ENCODE results near the gene TTC5.

The TTC5 gene

GRCh38 chr14:20332431-20332787, 26.7 kb upstream of the TTC5 start:
- Histone ChIP-seq H3K9me3 (ENCODE audit: insufficient read depth, low read depth, low read length) (no peaks in the 10 kb centered on the region), H3K79me2 (ENCODE audit: insufficient read depth, low read length) (peaks cover 54% of the 10 kb centered on the region), H3K4me1 (ENCODE audit: insufficient read depth, low read length, poor library complexity, severe bottlenecking) (peaks cover 38% of the 10 kb centered on the region), H3K9me2 (replicated peaks; ENCODE audit: low read depth, low read length) (no peaks in the 10 kb centered on the region), H3K36me3 (ENCODE audit: insufficient read depth, low read length) (no peaks in the 10 kb centered on the region), H3K9ac (ENCODE audit: low read depth, low read length, poor library complexity, severe bottlenecking) (peak overlapping the region; percentile 76), H4K20me1 (ENCODE audit: insufficient read depth, low read length, poor library complexity, severe bottlenecking) (peaks cover 37% of the 10 kb centered on the region), H3F3A (ENCODE audit: low read depth) (peaks cover 15% of the 10 kb centered on the region; the same call in 1 of the 2 replicates), H3K4me3 (ENCODE audit: low read length, poor library complexity, severe bottlenecking) (peak overlapping the region; percentile 87), H3K27me3 (ENCODE audit: insufficient read depth, low read length, poor library complexity, severe bottlenecking) (no peaks in the 10 kb centered on the region), H3K4me2 (ENCODE audit: low read depth, low read length, poor library complexity, severe bottlenecking) (peak overlapping the region; percentile 88), H2AFZ (ENCODE audit: low read length) (peak overlapping the region; percentile 86; the same call in 1 of the 2 replicates)
- TF ChIP-seq EZH2phosphoT487 (IDR thresholded peaks at IDR 0.05; ENCODE audit: borderline replicate concordance) = no peak
- no peak for TF ChIP-seq CTCF (conservative IDR thresholded peaks at IDR 0.05; ENCODE audit: low read length)

DNA sequence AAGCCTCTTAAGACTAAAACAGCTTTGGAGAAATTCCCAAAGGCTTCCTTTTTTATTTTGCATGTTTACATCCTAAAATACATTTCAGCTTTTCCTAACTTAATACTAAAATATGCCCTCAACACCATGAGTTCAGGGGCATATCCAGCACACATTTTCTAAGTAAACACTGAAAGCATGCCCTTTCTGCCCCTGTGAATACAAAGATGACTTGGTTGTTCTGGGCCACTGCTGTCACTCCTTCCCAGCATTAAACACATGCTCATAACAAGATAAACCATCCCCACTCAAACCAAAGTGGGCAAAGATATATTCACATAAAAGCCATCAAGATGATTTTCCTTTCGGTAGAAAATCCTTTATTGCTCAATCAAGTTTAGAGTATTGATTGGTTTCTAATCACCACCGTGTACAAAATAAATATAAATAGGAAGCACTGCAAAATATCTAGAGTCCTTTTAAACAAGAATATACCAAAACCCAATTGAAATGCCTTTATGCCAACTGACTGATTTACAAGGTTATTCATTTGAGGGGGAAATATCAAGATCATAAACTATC, 25.4 kb upstream of the TTC5 start:
- Histone ChIP-seq H2AFZ (ENCODE audit: low read length) (no peak overlapping the region), H4K20me1 (ENCODE audit: insufficient read depth, low read length, poor library complexity, severe bottlenecking) (peaks cover 42% of the 10 kb centered on the region), H3K9ac (ENCODE audit: low read depth, low read length, poor library complexity, severe bottlenecking) (no peak overlapping the region), H3K27me3 (ENCODE audit: insufficient read depth, low read length, poor library complexity, severe bottlenecking) (no peaks in the 10 kb centered on the region), H3K36me3 (ENCODE audit: insufficient read depth, low read length) (peaks cover 6% of the 10 kb centered on the region), H3F3A (ENCODE audit: low read depth) (peaks cover 15% of the 10 kb centered on the region; the same call in 1 of the 2 replicates), H3K9me2 (replicated peaks; ENCODE audit: low read depth, low read length) (no peaks in the 10 kb centered on the region), H3K79me2 (ENCODE audit: insufficient read depth, low read length) (peaks cover 65% of the 10 kb centered on the region), H3K4me1 (ENCODE audit: insufficient read depth, low read length, poor library complexity, severe bottlenecking) (peaks cover 43% of the 10 kb centered on the region), H3K9me3 (ENCODE audit: insufficient read depth, low read depth, low read length) (no peaks in the 10 kb centered on the region), H3K4me3 (ENCODE audit: low read length, poor library complexity, severe bottlenecking) (peak overlapping the region; percentile 14), H3K4me2 (ENCODE audit: low read depth, low read length, poor library complexity, severe bottlenecking) (peak overlapping the region; percentile 88)
- TF ChIP-seq CTCF (conservative IDR thresholded peaks at IDR 0.05; ENCODE audit: low read length) = no peak
- no peak for TF ChIP-seq EZH2phosphoT487 (IDR thresholded peaks at IDR 0.05; ENCODE audit: borderline replicate concordance)

DNA sequence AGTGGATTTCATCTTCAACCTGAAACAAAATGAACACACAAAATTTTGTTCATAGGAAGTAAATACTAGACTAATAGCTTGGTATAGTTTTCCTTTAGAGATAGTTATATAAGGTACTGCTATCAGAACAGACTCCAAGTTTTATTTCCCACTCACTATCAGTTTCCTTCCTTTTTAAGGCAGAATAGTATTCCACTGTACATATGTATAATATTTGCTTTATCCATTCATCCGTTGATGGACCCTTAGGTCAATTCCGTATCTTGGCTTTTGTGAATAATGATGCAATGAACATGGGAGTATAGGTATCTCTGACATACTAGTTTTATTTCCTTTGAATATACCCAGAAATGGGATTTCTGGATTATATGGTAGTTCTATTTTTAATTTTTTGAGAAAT, 23.6 kb upstream of the TTC5 start:
- Histone ChIP-seq H3K9me3 (ENCODE audit: insufficient read depth, low read depth, low read length) (no peaks in the 10 kb centered on the region), H3K9ac (ENCODE audit: low read depth, low read length, poor library complexity, severe bottlenecking) (peak overlapping the region; percentile 48), H3K79me2 (ENCODE audit: insufficient read depth, low read length) (peaks cover 71% of the 10 kb centered on the region), H3K4me1 (ENCODE audit: insufficient read depth, low read length, poor library complexity, severe bottlenecking) (peaks cover 43% of the 10 kb centered on the region), H3K4me3 (ENCODE audit: low read length, poor library complexity, severe bottlenecking) (peak overlapping the region; percentile 0), H3K36me3 (ENCODE audit: insufficient read depth, low read length) (peaks cover 18% of the 10 kb centered on the region), H3K4me2 (ENCODE audit: low read depth, low read length, poor library complexity, severe bottlenecking) (peak overlapping the region; percentile 88), H3F3A (ENCODE audit: low read depth) (peaks cover 15% of the 10 kb centered on the region; the same call in 1 of the 2 replicates), H3K27me3 (ENCODE audit: insufficient read depth, low read length, poor library complexity, severe bottlenecking) (no peaks in the 10 kb centered on the region), H4K20me1 (ENCODE audit: insufficient read depth, low read length, poor library complexity, severe bottlenecking) (peaks cover 42% of the 10 kb centered on the region), H3K9me2 (replicated peaks; ENCODE audit: low read depth, low read length) (no peaks in the 10 kb centered on the region), H2AFZ (ENCODE audit: low read length) (no peak overlapping the region)
- TF ChIP-seq CTCF (conservative IDR thresholded peaks at IDR 0.05; ENCODE audit: low read length) (no peak), EZH2phosphoT487 (IDR thresholded peaks at IDR 0.05; ENCODE audit: borderline replicate concordance) (no peak)

Data from Loucy (cell line).